8988T (cell line): ENCODE results near the gene BAIAP2L2.
"Not testable (repeated sequence)": the region's sequence is repeated elsewhere in the genome, so short reads cannot be mapped to it uniquely, and the experiment has no call there.

Experiments used
- DNase-seq: peaks from one replicate; pipeline ENCODE4 v3.0.0; 2011

The BAIAP2L2 gene

GRCh38 chr22:38066381-38067027 is 44.0 kb downstream of the BAIAP2L2 start:
- no peak for DNase-seq

GRCh38 chr22:38065539-38065938 is 44.9 kb downstream of the BAIAP2L2 start:
- no peak for DNase-seq

GRCh38 chr22:38062791-38063190 is 47.7 kb downstream of the BAIAP2L2 start:
- DNase-seq = no peak

- peak; percentile 84 for DNase-seq
These were observed 53.3 kb downstream of the BAIAP2L2 start, which contains the start of gene PICK1 for GRCh38 chr22:38056969-38057891. PICK1 (plus strand) TSS chr22:38057404; CDS start chr22:38057810, 406 bp downstream.

GRCh38 chr22:38051900-38052862 is 58.3 kb downstream of the BAIAP2L2 start:
- DNase-seq = peak; percentile 84

- DNase-seq = no peak
These were observed 59.2 kb downstream of the BAIAP2L2 start for GRCh38 chr22:38051261-38051660.

- DNase-seq = no peak
These were observed 59.8 kb downstream of the BAIAP2L2 start for GRCh38 chr22:38050720-38051119.

- no peak for DNase-seq
These were observed 60.5 kb downstream of the BAIAP2L2 start for GRCh38 chr22:38049812-38050619.

- no peak for DNase-seq
These were observed 64.3 kb downstream of the BAIAP2L2 start for GRCh38 chr22:38046070-38046748.

- no peak for DNase-seq
These were observed 67.1 kb downstream of the BAIAP2L2 start for GRCh38 chr22:38043151-38044039.

- DNase-seq = no peak
These were observed 68.0 kb downstream of the BAIAP2L2 start for GRCh38 chr22:38042488-38042790.

- DNase-seq = no peak
These were observed 68.6 kb downstream of the BAIAP2L2 start for GRCh38 chr22:38041760-38042487.

- no peak for DNase-seq
These were observed 69.3 kb downstream of the BAIAP2L2 start for GRCh38 chr22:38040953-38041759.

GRCh38 chr22:38038890-38039812 is 71.3 kb downstream of the BAIAP2L2 start:
- DNase-seq = no peak

GRCh38 chr22:38038426-38038825 is 72.1 kb downstream of the BAIAP2L2 start:
- DNase-seq = no peak

- not testable (repeated sequence) for DNase-seq
These were observed 72.9 kb downstream of the BAIAP2L2 start for GRCh38 chr22:38037367-38038150.
